HCT116 (cell line): Measurements from ENCODE around the gene PDK2. TPM values are rescaled to one million over a fixed set of nuclear protein-coding genes. Genes with fewer than 3 reads are reported as not detected.

ENCODE experiments used
- ATAC-seq: fragments of 200-7000 bp; cut with Tn5 transposase; 2 replicates; pipeline ENCODE4 v1.9.1; 2020; ENCODE audit warnings: mild to moderate bottlenecking, moderate library complexity
- BruUV-seq: library from RNA; stranded (reverse); fragments of 400-500 nt; replicated peaks from 2 replicates; lab custom pipeline; 2021; lab: Mats Ljungman, UMichigan
- CTCF ChIA-PET: fragments of 300-600 bp; sonication (Branson Sonifier 250); formaldehyde crosslinking; loops from one replicate; lab custom pipeline; 2021; ENCODE audit warnings: antibody characterized with exemption; lab: Charles Lee
- POLR2A ChIA-PET: fragments of 300-600, 350-600 bp; sonication (Branson Sonifier 250); formaldehyde crosslinking; loops from one replicate; lab custom pipeline; 2021; ENCODE audit warnings: antibody characterized with exemption; lab: Charles Lee
- RAD21 ChIA-PET, 2 experiments: fragments of 300-600 bp; sonication (Branson Sonifier 250); formaldehyde crosslinking; loops; one replicate each; lab custom pipeline; 2023; ENCODE audit warnings: low total read pairs in 2 of 2; ENCODE audit not compliant: uncharacterized antibody in 2 of 2, unreplicated experiment in 2 of 2, low non-redundant PET in 1 of 2; lab: Charles Lee
- DNase-seq: peaks from one replicate; pipeline ENCODE4 v3.0.0-alpha.2; 2010; ENCODE audit warnings: low read depth, low spot score
- H2AFZ ChIP-seq: fragments of 200-600 bp; shearing (Covaris generic), sonication (generic); 2 replicates; pipeline ENCODE4 v1.6.1; 2017; ENCODE audit warnings: low read depth, mixed run types, mixed read lengths, antibody characterized with exemption, low read length; ENCODE audit not compliant: poor library complexity, severe bottlenecking
- H3K27ac ChIP-seq: 2 replicates; pipeline ENCODE4 v1.5.1; 2012; ENCODE audit warnings: low read depth, low read length
- H3K27me3 ChIP-seq: fragments of 200-600 bp; sonication (generic); 2 replicates; pipeline ENCODE4 v1.6.1; 2016; ENCODE audit warnings: mixed run types, low read length, mixed read lengths; ENCODE audit not compliant: insufficient read depth
- H3K36me3 ChIP-seq, 2 experiments: fragments of 200-500 bp in 1 of 2; fragments of 200-600 bp in 1 of 2; sonication (Bioruptor generic) in 1 of 2; sonication (generic) in 1 of 2; 2 replicates each; pipeline versions ENCODE4 v1.5.1 to v1.6.1; 2014 to 2016; ENCODE audit warnings: low read length in 2 of 2, inconsistent platforms in 1 of 2, mixed read lengths in 1 of 2, mixed run types in 1 of 2; ENCODE audit not compliant: insufficient read depth in 2 of 2, control insufficient read depth in 1 of 2
- H3K4me1 ChIP-seq, 2 experiments: fragments of 200-600 bp in 1 of 2; sonication (generic) in 1 of 2; 2 replicates each; pipeline versions ENCODE4 v1.5.1 to v1.6.1; 2012 to 2017; ENCODE audit warnings: low read length in 2 of 2, inconsistent platforms in 1 of 2, mild to moderate bottlenecking in 1 of 2, mixed read lengths in 1 of 2, mixed run types in 1 of 2, moderate library complexity in 1 of 2; ENCODE audit not compliant: insufficient read depth in 2 of 2, control insufficient read depth in 1 of 2
- H3K4me2 ChIP-seq: fragments of 200-600 bp; sonication (generic); 2 replicates; pipeline ENCODE4 v1.6.1; 2017; ENCODE audit warnings: mixed run types, low read length, mixed read lengths
- H3K4me3 ChIP-seq, 2 experiments: fragments of 200-600 bp in 1 of 2; sonication (generic) in 1 of 2; replicated peaks in 1 of 2; 2 replicates each; pipeline ENCODE4 v1.5.1; 2011 to 2016; ENCODE audit warnings: low read length in 2 of 2, control low read depth in 1 of 2, low read depth in 1 of 2, mild to moderate bottlenecking in 1 of 2, mixed read lengths in 1 of 2, mixed run types in 1 of 2
- H3K79me2 ChIP-seq: fragments of 200-600 bp; sonication (generic); 2 replicates; pipeline ENCODE4 v1.6.1; 2017; ENCODE audit warnings: mild to moderate bottlenecking, mixed run types, low read length, moderate library complexity, mixed read lengths; ENCODE audit not compliant: insufficient read depth
- H3K9ac ChIP-seq: fragments of 200-600 bp; sonication (generic); 2 replicates; pipeline ENCODE4 v1.6.1; 2016; ENCODE audit warnings: low read length, mixed read lengths
- H3K9me2 ChIP-seq: fragments of 200-600 bp; sonication (generic), shearing (Covaris generic); 2 replicates; pipeline ENCODE4 v1.6.1; 2017; ENCODE audit warnings: mixed run types, mild to moderate bottlenecking, moderate library complexity; ENCODE audit not compliant: insufficient read depth
- H3K9me3 ChIP-seq, 2 experiments: fragments of 200-500 bp in 1 of 2; fragments of 200-600 bp in 1 of 2; sonication (Bioruptor generic) in 1 of 2; sonication (generic) in 1 of 2; 2 replicates each; pipeline ENCODE4 v1.6.1; 2014 to 2017; ENCODE audit warnings: low read length in 2 of 2, mixed read lengths in 2 of 2, inconsistent platforms in 1 of 2, low read depth in 1 of 2, mild to moderate bottlenecking in 1 of 2, mixed run types in 1 of 2, moderate library complexity in 1 of 2; ENCODE audit not compliant: control insufficient read depth in 1 of 2, insufficient read depth in 1 of 2
- H4K20me1 ChIP-seq: fragments of 200-600 bp; sonication (generic), shearing (Covaris generic); 2 replicates; pipeline ENCODE4 v1.6.1; 2017; ENCODE audit warnings: mixed run types, mild to moderate bottlenecking, moderate library complexity; ENCODE audit not compliant: insufficient read depth
- CBX3 ChIP-seq: IDR thresholded peaks from 2 replicates; pipeline ENCODE4 v1.6.1; 2012; ENCODE audit warnings: low read depth
- CEBPB ChIP-seq: IDR thresholded peaks from 2 replicates; pipeline ENCODE4 v1.6.1; 2012; ENCODE audit warnings: low read depth
- CTCF ChIP-seq, 3 experiments: fragments of 200-600 bp in 1 of 3; sonication (generic) in 1 of 3; IDR thresholded peaks in 2 of 3; conservative IDR thresholded peaks in 1 of 3; 2 replicates each; pipeline ENCODE4 v1.5.1; 2012 to 2017; ENCODE audit warnings: low read depth in 2 of 3, low read length in 2 of 3, antibody characterized with exemption in 1 of 3, borderline replicate concordance in 1 of 3, control low read depth in 1 of 3, mild to moderate bottlenecking in 1 of 3, mixed read lengths in 1 of 3, mixed run types in 1 of 3, moderate library complexity in 1 of 3; ENCODE audit not compliant: insufficient read depth in 1 of 3
- EGR1 ChIP-seq: IDR thresholded peaks from 2 replicates; pipeline ENCODE4 v1.6.1; 2012; ENCODE audit warnings: low read depth
- EZH2phosphoT487 ChIP-seq: fragments of 200-600 bp; IDR thresholded peaks from 2 replicates; pipeline ENCODE4 v1.6.1; 2018; ENCODE audit warnings: antibody characterized with exemption, borderline replicate concordance
- FOSL1 ChIP-seq: IDR thresholded peaks from 2 replicates; pipeline ENCODE4 v1.6.1; 2012; ENCODE audit warnings: low read depth
- JUND ChIP-seq: IDR thresholded peaks from 2 replicates; pipeline ENCODE4 v1.6.1; 2012
- POLR2AphosphoS5 ChIP-seq: IDR thresholded peaks from 2 replicates; pipeline ENCODE4 v1.6.1; 2011; ENCODE audit warnings: mild to moderate bottlenecking, low read depth, low read length, moderate library complexity
- RAD21 ChIP-seq: IDR thresholded peaks from 2 replicates; pipeline ENCODE4 v1.6.1; 2012; ENCODE audit warnings: low read depth, mild to moderate bottlenecking
- SIN3A ChIP-seq: IDR thresholded peaks from 2 replicates; pipeline ENCODE4 v1.6.1; 2012; ENCODE audit warnings: low read depth
- SRF ChIP-seq: IDR thresholded peaks from 2 replicates; pipeline ENCODE4 v1.6.1; 2012; ENCODE audit warnings: low read depth
- YY1 ChIP-seq: IDR thresholded peaks from 2 replicates; pipeline ENCODE4 v1.6.1; 2011; ENCODE audit warnings: low read length, low read depth, moderate library complexity, mild to moderate bottlenecking; ENCODE audit not compliant: insufficient replicate concordance; ENCODE audit errors: extremely low read depth
- ZNF274 ChIP-seq: fragments of 200-500 bp; sonication (Bioruptor generic); IDR thresholded peaks from 2 replicates; pipeline ENCODE4 v1.6.1; 2014; ENCODE audit warnings: mild to moderate bottlenecking, low read depth, low read length, inconsistent platforms
- intact Hi-C: fragments of 100-400 bp; cut with micrococcal nuclease; formaldehyde crosslinking; loops from 2 replicates; pipeline ENCODE4 v1.10.0; 2022
- total RNA-seq: library from RNA; stranded (reverse); gene quantifications from one replicate; pipeline ENCODE4 v1.2.1, GENCODE V29; 2021; ENCODE audit not compliant: unreplicated experiment

PDK2 gene
- total RNA-seq, 1 experiment from 2014 or later = 39.1 TPM

GRCh38 chr17:50074227-50074626 is 20.9 kb upstream of the PDK2 start (continued):
- no peak for TF ChIP-seq CTCF (IDR thresholded peaks at IDR 0.05 in 2 of 3, conservative IDR thresholded peaks at IDR 0.05 in 1 of 3; ENCODE audit: borderline replicate concordance in 1 of 3, insufficient read depth in 1 of 3, low read depth in 2 of 3, low read length in 2 of 3)

- POLR2A ChIA-PET = interaction anchor here (0.6 kb wide), 1 partner anchor 72 kb away, joined by 3 read pairs; no protein-coding TSS in a partner anchor
- no peak for ATAC-seq
- H3K9ac ChIP-seq = no peak overlapping the region
Measured at GRCh38 chr17:50075446-50076032, 19.6 kb upstream of the PDK2 start.

GRCh38 chr17:50076221-50076590 is 18.9 kb upstream of the PDK2 start:
- ChIA-PET CTCF (no interaction called here), RAD21 (interaction anchor here in 1 of 2 experiments (0.6 kb wide), 1 partner anchor 43 kb away, joined by 4 read pairs; no protein-coding TSS in a partner anchor), POLR2A (interaction anchor here (0.6 kb wide), 1 partner anchor 369 kb away, joined by 3 read pairs; the partner anchor contains the start of gene SLC35B1)
- TF ChIP-seq ZNF274 (no peak), FOSL1 (no peak), POLR2AphosphoS5 (no peak; the same call in 1 of the 2 replicates), CEBPB (no peak), YY1 (no peak), CBX3 (no peak), SRF (no peak), RAD21 (no peak), JUND (no peak), SIN3A (no peak)
- Histone ChIP-seq H4K20me1 (peaks cover 5% of the 10 kb centered on the region; the same call in 1 of the 2 replicates), H3K4me2 (no peak overlapping the region), H3K27me3 (no peaks in the 10 kb centered on the region), H3K27ac (no peak overlapping the region), H3K4me1 (peaks cover 6 to 16% of the 10 kb centered on the region in 2 experiments; a peak in 2 of 4 replicates), H3K9me3 (no peaks in the 10 kb centered on the region), H3K9me2 (no peaks in the 10 kb centered on the region), H3K36me3 (peaks cover 91 to 96% of the 10 kb centered on the region in 2 experiments), H2AFZ (no peak overlapping the region), H3K9ac (no peak overlapping the region), H3K79me2 (peaks cover 60% of the 10 kb centered on the region; the same call in 1 of the 2 replicates), H3K4me3 (no peak overlapping the region)
- ATAC-seq (no peak), DNase-seq (no peak)
- no TSS peak for BruUV-seq
- intact Hi-C loops = no loop called here

More at GRCh38 chr17:50075446-50076032, 19.6 kb upstream of the PDK2 start:
- CTCF ChIA-PET = no interaction called here
- Histone ChIP-seq H3K27me3 (no peaks in the 10 kb centered on the region), H3K4me2 (no peak overlapping the region), H3K79me2 (peaks cover 62% of the 10 kb centered on the region; the same call in 1 of the 2 replicates)
- BruUV-seq = no TSS peak
- TF ChIP-seq EZH2phosphoT487 (no peak), EGR1 (no peak)
- TF ChIP-seq, all 23 proteins: peak for 0
- H3K36me3 ChIP-seq = peaks cover 91 to 96% of the 10 kb centered on the region in 2 experiments
- no peak overlapping the region for H3K4me3 ChIP-seq
- no peak for DNase-seq
- no peaks in the 10 kb centered on the region for H3K9me3 ChIP-seq
- H3K4me1 ChIP-seq = peaks cover 6 to 19% of the 10 kb centered on the region in 2 experiments; a peak in 2 of 4 replicates
- intact Hi-C loops = no loop called here
- RAD21 ChIA-PET = no interaction called here
- H3K27ac ChIP-seq = no peak overlapping the region
- H3K9me2 ChIP-seq = no peaks in the 10 kb centered on the region
- H4K20me1 ChIP-seq = peaks cover 5% of the 10 kb centered on the region; the same call in 1 of the 2 replicates
- no peak overlapping the region for H2AFZ ChIP-seq
